Left kidney (tissue), 2 donors: ENCODE data around the gene CALCOCO2. TPM values are rescaled to one million over a fixed set of nuclear protein-coding genes. Genes with fewer than 3 reads are reported as not detected.
A peak's percentile ranks its signal among the peaks of the same experiment; 100 is the strongest.
"Not testable (repeated sequence)": the region's sequence is repeated elsewhere in the genome, so short reads cannot be mapped to it uniquely, and the experiment has no call there.

ENCODE experiments used
- DNase-seq: peaks from one replicate; pipeline ENCODE4 v3.0.0-alpha.2; 2013
- polyA plus RNA-seq: library from polyadenylated mRNA; unstranded; fragments of 120-200 nt; gene quantifications from one replicate; pipeline ENCODE4 v1.2.1, GENCODE V29; 2013; ENCODE audit not compliant: insufficient read length

CALCOCO2 gene
- polyA plus RNA-seq, 1 donor = 94.4 TPM

GRCh38 chr17:48871551-48872351 is 40.9 kb downstream of the CALCOCO2 start:
- DNase-seq = peak; percentile 46

- not testable (repeated sequence) for DNase-seq
These were observed 41.6 kb downstream of the CALCOCO2 start for GRCh38 chr17:48872409-48872808.

- no peak for DNase-seq
These were observed 42.4 kb downstream of the CALCOCO2 start for GRCh38 chr17:48873209-48873608.

GRCh38 chr17:48873696-48874443 is 43.0 kb downstream of the CALCOCO2 start:
- DNase-seq = no peak

- peak; percentile 65 for DNase-seq
These were observed 48.4 kb downstream of the CALCOCO2 start for GRCh38 chr17:48878920-48879898.

GRCh38 chr17:48882272-48882671 is 51.4 kb downstream of the CALCOCO2 start:
- no peak for DNase-seq

- DNase-seq = no peak
These were observed 52.3 kb downstream of the CALCOCO2 start for GRCh38 chr17:48883171-48883570.

- no peak for DNase-seq
These were observed 59.3 kb downstream of the CALCOCO2 start for GRCh38 chr17:48890086-48890485.

- DNase-seq = no peak
These were observed 62.3 kb downstream of the CALCOCO2 start for GRCh38 chr17:48892940-48893645.

GRCh38 chr17:48893646-48894508 is 63.0 kb downstream of the CALCOCO2 start:
- no peak for DNase-seq

GRCh38 chr17:48894886-48895285 is 64.1 kb downstream of the CALCOCO2 start:
- no peak for DNase-seq

GRCh38 chr17:48901241-48901640 is 70.4 kb downstream of the CALCOCO2 start:
- DNase-seq = no peak

GRCh38 chr17:48903401-48903800 is 72.6 kb downstream of the CALCOCO2 start:
- DNase-seq = no peak

GRCh38 chr17:48904428-48904827 is 73.6 kb downstream of the CALCOCO2 start:
- DNase-seq = no peak

GRCh38 chr17:48905987-48906515 is 75.2 kb downstream of the CALCOCO2 start:
- no peak for DNase-seq

GRCh38 chr17:48907713-48908046 is 76.8 kb downstream of the CALCOCO2 start:
- peak; percentile 42 for DNase-seq

- peak; percentile 95 for DNase-seq
These were observed 77.4 kb downstream of the CALCOCO2 start, which contains the start of gene UBE2Z for GRCh38 chr17:48908047-48908843. Gene UBE2Z (plus strand): TSS chr17:48908407. CDS start chr17:48908504, 97 bp downstream.

GRCh38 chr17:48908853-48909394 is 78.1 kb downstream of the CALCOCO2 start:
- peak; percentile 88 for DNase-seq

GRCh38 chr17:48909783-48910182 is 78.9 kb downstream of the CALCOCO2 start:
- no peak for DNase-seq
